Activated CD4-positive, alpha-beta T cell treated with anti-CD3 and anti-CD28 coated beads, Interleukin-2, Interleukin-4, amounts not matched to agents 100 ng/mL and 50 ng/mL, durations not matched to agents 16 hours and 8 hours (primary cell): Measurements from ENCODE around the gene HOXA7.

Source experiments
- DNase-seq: peaks from one replicate; pipeline ENCODE4 v3.0.0-alpha.2; 2020; ENCODE audit warnings: low spot score

The HOXA7 gene

DNA sequence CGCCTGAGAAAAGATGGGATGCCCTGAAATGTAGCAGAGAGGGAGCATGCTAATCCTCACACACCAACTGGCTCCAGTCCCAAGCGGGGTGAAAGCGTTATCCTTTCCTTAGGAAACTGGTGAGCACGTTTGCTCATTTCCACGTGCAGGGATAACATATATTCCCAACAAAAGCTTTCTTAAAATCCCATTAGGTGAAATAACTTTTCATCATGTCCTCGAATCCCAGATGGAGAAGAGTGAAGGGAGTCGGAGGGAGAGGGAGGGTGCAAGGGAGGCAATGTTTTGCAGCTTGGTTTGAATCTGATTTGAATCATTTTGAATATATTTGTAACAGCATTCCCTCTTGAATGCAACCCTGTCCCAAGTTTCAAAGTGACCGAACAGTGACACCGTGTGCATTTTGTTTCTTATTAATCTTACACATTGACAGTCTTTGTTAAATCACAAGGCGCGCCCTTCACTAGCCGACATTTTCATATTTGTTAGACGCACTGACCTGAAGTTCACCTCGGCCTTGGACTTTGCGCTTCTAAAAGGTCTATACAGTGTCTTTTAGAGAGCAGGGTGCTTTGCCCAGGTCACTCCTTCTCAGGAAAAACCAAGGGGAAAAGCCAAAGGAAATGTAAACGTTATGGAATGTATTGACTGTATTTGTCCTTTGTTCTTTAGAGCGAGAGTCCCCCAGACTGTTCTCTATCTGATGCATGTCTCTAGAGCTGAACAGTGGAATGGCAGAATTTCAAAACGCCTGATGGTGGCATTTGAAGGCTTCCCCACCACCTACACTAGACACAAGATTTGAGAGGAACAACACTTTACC is 22.9 kb downstream of the HOXA7 start:
- DNase-seq = no peak

DNA sequence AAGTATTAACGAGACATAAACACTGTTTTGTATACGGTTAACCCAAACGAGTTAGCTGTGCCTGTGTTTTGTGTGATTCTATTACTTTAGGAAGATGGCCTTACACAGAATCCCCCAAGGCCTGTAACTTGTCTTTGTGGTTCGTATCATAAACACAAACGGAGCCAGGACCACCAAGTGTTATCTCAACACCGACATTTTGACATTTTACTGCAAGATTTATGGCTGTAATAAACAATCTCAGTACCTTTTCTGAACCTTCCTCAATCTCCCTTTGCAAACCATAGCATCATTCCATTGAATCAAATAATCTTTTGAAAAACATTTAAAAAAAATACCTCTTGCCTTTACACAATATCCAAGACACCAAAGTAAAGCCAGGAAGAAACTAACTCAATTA is 23.5 kb downstream of the HOXA7 start:
- no peak for DNase-seq

DNA sequence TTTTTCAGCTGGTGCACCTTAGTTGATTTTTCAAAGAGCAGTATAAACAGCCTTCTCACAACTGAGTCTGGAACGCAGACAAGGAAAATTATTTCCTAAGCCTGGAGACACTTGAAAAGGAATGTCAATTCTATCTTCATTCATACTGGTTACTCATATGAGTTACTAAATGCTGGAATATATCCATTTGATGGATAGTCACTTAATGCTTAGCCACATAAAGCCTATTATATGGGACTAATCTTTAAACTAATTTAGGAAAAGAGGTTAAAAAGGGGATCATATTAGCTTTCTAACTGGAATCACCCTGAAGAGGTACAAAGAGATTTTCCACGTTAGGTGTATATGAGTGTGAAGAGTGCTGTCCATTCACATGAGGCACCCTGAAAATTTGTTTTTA is 24.3 kb downstream of the HOXA7 start:
- DNase-seq = no peak

DNA sequence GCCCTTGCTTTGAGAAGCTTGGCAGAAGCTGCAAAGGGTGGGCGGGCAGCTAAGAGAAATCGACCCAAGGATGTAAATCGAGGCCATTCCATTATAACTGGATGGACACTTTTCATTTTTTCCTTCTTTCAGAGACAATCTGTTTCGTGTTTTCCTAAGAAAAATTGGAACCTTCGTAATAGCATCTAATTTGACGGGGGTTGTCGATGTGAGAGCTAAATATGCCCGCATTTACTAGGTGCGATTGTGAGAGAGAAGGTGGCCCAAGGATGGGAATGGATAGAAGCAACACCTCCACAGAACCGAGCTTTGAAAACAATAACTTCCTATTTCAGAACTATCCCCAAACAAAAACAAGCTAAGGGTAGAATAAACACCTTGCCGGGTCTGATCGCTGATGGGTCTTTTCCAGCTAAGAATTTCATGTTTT is 25.1 kb downstream of the HOXA7 start:
- no peak for DNase-seq

DNA sequence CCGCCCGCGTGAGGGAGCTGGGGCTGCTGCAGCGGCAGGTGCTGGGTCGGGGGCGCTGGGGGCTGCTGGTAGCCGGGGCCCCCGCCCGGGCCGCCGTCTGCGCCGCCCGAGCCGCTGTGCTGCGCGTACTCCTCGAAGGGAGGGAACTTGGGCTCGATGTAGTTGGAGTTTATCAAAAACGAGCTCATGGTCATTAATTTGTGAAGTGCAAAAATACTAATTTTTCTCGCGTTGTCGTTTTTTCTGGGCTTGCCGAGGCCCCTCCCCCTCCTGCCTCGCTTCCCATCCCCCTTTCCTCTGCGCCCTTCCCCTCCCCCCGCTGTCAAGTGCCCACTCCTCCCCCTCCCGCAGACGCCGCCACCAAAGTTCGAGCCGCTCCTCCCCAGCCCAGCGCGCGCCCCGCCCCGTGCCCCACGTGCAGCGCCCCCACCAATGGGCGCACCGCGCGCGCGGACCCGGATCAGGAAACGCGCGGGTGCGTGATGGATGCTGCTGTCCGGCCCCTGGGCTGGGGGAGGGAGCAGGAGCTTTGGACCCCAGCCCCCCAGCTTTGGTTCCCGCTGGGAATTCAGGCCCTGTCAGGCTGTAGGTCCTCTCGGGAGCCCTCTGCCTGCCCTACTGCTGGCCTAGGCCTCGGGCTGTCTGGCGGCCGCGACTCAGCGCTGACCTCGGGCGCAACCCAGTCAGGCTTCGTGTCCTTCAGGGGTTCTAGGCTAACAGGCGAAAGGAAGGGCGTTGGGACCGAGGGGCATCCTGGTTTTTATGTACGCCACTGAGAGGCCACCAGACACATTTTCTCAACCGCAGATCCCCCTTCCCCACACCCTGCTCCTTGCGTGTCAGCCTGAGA is 25.7 kb downstream of the HOXA7 start, which contains the start of gene HOXA4:
HOXA4 (minus strand) TSS at position 218 of the 850 bp plus-strand sequence; CDS start at position 194, 24 bp downstream.
- DNase-seq = peak; percentile 60

DNA sequence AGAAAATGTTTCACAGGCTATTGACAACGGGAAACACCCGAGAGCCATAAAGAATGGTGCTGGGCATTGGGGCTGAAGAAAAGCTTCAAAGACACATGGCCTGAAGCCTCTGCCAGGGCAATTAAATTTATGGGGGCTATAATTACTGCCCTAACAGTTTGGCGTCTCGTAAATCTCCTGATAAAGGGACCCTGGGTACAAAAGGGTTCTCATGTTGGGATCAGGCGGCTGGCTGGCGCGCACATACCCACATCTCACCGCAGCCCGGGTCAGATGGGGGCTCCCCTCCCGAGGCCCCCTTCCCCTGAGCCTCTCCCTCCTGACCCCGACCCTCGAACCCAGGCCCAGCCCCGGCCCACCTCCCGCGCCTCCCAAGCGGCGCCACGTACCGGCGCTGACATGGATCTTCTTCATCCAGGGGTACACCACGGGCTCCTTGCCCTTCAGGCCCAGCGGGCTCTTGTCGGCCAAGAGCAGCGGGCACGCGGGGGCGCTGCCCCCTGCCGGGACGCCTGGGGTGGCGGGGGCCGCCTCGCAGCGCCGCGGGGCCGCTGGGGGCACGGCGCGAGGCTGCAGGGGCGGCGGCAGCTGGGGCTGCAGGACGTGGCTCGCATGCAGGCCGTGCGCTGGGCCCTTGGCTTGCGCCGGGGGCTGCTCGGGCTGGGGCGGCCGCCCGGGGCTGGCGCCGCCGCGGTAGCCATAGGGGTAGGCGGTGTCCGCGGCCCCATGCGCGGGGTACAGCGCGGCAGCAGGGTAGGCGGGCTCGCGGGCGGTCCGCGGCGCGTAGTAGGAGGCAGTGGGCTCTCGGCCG is 26.5 kb downstream of the HOXA7 start:
- no peak for DNase-seq

DNA sequence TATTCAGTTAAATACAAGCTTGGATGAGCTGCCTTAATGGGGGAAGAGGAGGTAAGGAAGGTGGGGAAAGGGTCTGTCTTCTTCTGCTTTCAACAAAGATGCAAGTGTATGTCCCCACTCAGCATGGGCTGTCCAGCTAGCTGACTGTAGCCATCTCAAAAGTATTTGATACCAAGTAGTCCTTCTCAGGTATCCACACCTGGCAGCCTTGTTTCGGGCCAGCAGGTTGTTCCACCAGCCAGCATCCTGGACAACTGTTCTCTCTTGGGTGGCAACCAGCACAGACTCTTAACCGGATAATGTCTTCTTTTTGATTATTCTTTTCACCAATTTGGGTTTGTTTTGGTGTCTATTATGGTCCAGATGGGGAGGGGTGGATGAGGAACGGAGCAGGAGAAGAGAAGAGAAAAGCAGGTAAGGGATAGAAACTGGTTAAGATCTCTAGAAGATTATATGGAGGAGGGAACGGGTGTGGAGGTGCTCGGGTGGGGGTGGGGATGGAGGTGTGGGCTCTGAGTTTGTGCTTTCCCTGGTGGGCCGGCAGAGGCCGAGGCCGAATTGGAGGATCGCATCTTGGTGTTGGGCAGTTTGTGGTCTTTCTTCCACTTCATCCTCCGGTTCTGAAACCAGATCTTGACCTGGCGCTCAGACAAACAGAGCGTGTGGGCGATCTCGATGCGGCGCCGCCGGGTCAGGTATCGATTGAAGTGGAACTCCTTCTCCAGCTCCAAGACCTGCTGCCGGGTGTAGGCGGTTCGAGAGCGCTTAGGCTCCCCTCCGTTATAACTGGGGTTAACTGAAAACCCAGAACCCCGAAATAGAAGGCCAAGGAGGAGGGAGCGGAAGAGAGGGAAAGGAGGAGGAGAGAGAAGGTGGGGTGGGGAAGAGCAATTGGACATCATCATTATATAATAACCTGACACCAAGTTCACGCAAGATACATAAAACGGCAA is 27.4 kb downstream of the HOXA7 start:
- DNase-seq = no peak

DNA sequence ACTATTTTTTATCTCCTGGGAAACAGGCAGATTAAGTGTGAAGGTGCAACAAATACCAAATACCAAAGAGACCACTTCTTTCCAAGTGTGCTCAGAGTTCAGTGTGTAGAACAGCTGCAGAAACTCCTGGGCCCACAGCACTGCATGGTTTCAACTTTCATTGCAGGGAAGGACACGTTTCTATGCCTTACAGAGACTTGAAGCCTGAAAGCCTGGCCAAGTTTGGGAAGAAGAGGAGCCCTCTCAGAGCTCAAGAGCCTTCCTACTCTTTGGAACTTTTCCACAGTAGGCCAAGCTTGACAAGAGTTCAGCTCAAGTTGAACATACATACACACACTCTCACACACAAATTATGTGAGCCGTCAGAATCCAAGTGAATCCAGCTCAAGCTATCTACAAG is 28.4 kb downstream of the HOXA7 start:
- DNase-seq = no peak

DNA sequence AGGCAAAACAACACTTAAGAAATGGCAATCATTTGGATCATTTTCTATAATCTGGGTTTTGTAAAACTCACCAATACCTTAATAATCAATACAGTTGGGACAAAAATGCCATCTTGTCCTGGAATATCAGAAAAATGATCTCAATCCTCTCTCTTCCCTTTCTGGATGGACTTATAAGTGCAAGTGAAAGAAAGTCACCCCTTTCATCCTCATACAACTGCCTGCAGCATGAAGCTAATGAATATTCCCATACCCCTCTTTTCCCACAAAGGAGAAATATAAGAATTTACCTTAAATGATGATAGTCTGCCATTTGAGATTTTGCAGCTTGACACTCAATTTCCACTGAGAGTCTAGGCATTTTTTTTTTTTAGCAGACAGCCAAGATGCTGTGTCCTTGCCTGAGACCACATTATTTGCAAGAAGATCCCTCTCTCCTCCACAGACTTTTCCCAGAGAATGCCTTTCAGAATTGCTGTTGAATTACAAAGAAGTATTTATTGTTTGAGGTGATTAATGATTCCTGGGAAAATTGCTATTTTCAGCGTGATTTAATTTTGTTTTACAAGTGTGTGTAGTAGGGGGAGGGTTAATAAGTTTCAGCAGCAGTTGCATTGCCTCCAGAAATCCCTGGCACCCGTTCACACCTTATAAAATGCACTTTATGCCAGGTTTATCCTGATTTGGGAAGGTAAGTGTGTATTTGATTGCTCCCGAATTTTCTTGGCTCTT is 29.7 kb downstream of the HOXA7 start:
- no peak for DNase-seq

DNA sequence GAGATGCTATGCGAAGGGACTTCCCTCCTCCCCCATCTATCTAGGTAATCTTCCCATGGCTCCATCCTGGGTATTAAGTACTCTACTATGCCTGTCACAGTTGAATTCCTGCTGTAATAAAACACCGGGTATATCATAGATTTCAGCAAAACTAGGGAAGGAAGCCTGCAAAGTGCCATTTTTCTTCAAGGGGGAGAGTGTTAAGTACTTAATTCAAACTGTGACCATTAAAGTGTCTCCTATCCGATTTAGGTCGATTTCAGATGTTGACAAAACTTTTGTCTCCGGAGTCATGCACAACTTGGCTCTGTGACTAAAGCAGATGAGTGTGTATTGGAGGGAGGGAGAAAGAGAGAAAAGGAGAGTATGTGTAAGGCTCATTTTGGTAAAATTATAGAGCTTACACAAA is 30.5 kb downstream of the HOXA7 start:
- DNase-seq = no peak

DNA sequence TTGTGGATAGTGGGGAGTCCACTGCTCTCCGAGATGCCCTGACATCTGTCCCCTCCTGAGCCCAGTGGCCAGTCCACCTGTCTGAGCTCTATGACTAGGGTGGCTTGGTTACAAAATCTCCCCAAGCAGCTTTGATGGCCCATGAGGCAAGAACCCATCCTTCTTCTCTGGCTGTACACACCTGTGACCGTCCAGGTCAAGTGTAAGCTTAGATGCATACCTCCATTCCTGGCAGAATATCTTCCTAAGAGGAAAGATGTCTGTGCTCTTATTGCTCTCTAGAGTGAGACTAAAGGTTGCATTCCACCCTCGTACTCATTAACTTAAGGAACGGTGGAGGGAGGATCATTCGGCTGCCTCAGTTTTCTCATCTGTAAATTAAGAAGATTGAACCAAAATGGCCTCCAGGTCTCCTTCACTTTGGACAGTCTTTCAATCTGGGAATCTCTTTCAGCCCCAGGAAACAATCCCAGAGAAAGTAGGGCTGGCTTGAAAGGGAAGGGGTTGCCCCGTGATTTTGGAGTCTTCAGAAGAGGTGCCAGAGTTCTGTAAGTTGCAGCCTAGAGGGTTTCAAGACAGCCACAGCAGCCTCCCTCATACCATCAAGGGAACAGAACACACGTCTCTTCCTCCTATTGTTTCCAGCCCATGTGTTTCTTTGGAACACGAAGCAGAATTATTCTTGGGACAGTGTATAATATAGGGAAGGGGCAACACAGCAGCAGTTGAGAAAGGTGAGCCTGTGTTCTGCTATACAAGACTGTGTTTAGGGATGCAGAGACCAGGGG is 31.4 kb downstream of the HOXA7 start:
- DNase-seq = no peak

DNA sequence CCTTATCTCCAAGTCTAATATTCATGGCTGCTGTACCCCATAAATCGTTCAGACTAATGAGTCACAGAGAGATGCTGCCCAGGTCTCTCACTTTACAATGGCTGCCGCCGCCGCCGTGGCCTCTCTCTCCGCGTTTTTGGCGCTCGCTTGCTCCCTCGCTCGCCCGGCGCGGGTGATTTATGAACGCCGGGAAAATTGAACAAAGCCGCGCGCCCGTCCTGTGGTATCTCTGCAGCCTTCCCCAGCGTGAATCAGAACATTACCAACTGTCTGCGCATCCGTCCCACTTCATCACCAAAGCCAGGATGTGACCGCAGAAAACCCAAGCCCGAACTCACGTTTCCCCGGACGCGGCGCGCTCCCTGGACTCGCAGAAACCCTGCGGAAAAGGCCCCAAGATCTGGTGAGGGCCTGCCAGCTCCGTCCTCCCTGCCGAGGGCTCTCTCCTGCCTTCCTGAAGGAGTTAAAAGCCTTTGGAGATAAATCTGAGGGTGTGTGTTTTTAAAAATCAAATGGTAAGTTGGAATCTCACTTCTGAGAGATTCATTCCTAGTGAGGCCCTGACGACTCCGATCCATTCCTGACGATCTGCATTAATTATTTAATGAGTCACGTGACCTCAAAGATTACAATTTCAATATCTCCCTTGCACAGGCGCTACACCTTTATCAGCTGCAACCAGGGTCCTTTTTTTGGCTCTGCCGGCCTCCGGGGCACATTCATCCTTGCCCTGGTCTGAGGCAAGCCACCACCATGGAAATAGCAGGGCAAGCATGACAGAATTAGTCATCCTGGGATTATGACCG is 32.2 kb downstream of the HOXA7 start:
- DNase-seq = no peak

DNA sequence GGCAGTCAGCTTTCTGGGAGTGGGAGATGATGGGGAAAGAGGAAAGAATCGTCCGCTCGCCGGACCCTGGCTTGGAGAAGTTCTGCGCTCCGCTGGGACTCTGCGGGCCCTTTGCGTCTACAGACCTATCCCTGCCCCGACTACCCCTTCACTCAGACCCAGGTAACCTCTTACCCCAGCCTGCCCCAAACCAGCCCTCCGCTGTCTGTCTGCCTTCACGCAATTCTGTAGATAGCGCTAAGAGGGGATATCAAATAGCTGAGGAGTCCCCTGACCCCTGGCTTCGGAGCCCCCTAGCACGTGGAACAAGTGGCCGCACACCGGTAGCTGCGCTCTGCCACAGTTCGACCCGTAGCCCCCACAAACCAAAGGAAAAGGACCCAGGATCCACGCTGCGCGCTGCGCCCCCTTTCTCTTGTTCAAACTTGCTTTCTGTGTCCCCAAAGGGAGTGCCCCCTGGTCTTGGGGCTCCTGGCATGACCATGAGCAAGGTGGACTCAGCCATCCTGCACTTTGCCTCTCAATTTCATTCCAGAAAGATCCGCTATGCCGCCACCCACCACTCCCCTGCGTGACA is 32.9 kb downstream of the HOXA7 start:
- no peak for DNase-seq

DNA sequence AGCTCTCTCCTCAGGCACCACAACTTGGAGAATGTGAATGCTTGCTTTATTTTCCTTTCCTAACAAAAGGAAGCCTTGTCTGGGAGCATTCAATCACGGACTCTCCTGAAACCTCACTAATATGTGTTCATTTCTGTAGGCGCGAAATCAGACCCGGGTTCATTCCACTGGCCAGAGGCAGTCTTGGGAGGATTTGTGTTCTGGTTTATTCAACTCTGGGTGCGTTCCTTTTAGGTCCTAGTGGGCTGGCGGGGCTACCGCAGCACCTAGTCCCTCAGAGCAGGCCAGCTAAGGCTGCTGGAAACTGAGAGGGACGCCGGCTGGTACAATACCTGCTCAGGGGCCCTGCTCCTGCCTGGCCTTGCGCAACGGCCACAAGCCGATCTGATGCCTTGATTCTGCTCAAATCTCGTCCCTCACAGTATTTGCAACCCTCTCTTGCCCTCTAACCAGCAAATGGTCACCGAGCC is 33.4 kb downstream of the HOXA7 start:
- no peak for DNase-seq

DNA sequence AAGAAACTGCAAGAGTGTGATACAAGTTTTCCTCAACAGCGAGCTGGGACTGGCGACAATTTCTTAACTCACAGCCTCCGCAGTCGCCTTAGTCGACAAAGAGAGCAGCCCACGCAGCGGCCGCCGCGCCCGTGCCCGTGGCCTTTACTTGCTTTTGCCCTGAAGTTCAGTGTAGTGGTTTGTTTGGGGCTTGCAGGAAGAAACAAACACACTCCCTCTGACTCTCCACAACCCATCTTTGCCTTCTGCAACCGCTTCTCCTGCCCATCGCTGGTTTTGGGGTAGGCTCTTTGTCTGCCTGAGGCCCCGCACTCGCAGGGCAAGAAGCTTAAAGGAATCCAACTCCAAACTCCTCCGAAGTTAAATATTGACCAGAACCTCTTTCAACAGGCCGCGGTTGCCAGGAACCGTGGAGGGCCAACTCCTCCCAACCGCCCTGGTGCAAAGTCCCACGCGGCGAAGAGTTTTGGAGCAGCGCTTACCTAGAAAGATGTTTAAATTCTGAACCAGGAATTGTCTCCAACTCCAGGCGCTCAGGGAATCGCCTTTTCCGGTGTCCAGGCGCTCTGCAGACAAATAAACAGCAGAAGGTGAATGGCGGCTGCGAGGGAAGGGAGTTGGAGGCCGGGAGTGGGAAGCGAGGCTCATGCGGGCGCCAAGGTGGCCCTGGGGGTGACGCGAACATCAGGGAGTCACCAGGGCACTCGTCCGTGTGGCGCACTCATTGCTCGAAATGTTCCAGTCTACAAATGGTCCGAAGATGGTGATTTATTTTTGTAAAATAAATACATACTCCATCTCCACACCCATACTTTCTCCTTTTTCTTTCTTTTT is 34.2 kb downstream of the HOXA7 start:
- no peak for DNase-seq

DNA sequence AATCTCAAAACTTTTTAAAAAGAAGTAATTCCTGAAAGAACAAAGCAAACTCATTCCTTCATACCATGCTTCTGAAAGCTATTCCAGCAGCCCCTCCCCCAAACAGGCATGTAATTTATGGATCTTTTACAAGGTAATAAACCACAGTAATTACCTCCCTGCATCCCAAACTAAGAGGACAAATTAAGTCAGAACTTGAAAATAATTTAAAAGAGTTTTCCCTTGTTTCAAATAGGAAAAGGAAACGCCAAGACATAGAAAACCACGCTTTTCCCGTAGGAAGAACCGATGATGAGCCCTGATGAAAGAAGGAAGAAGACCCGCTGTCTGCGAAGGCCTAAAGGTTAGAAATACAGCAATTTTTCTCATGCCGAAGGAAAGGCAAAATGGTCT is 34.8 kb downstream of the HOXA7 start:
- no peak for DNase-seq

DNA sequence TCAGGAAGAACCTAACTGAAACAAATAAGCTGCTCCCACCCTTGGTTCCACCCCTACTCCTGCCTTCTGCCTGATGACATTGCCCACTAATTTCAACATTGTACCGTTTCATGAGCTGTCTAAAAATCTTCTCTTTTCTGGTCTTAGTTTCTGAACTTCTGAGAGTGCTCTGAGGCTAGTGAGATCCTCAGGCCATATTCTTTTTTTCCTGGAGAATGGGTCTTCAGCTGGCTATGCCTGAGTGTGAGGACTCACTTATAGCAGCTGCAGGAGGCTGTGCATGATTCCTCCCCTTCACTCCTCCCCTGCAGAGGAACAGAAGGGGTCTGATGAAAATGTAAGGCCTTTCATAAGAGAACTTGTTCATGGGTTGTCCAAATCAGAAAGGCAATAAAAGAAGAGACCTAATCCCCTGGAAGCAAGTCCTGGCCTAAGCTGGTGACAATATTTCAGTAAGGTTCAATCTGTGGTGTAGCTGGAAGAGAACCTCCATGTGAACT is 37.0 kb downstream of the HOXA7 start:
- DNase-seq = no peak
